PFSK-1 (cell line): ENCODE data around the gene CTNNBL1.

Source experiments
- POLR2AphosphoS5 ChIP-seq: IDR thresholded peaks from 2 replicates; pipeline ENCODE4 v1.6.1; 2012; ENCODE audit warnings: low read depth, mild to moderate bottlenecking, control low read depth, low read length, moderate library complexity
- TF ChIP-seq, protein P1 (sequence below), 2 experiments: IDR thresholded peaks; 2 replicates each; pipeline versions ENCODE4 v1.6.1 to v1.8.0; 2011 to 2012; ENCODE audit warnings: low read depth in 2 of 2, low read length in 2 of 2, control low read depth in 1 of 2, inconsistent platforms in 1 of 2, mild to moderate bottlenecking in 1 of 2, moderate library complexity in 1 of 2; ENCODE audit not compliant: insufficient read depth in 1 of 2

- TF ChIP-seq, protein P1, sequence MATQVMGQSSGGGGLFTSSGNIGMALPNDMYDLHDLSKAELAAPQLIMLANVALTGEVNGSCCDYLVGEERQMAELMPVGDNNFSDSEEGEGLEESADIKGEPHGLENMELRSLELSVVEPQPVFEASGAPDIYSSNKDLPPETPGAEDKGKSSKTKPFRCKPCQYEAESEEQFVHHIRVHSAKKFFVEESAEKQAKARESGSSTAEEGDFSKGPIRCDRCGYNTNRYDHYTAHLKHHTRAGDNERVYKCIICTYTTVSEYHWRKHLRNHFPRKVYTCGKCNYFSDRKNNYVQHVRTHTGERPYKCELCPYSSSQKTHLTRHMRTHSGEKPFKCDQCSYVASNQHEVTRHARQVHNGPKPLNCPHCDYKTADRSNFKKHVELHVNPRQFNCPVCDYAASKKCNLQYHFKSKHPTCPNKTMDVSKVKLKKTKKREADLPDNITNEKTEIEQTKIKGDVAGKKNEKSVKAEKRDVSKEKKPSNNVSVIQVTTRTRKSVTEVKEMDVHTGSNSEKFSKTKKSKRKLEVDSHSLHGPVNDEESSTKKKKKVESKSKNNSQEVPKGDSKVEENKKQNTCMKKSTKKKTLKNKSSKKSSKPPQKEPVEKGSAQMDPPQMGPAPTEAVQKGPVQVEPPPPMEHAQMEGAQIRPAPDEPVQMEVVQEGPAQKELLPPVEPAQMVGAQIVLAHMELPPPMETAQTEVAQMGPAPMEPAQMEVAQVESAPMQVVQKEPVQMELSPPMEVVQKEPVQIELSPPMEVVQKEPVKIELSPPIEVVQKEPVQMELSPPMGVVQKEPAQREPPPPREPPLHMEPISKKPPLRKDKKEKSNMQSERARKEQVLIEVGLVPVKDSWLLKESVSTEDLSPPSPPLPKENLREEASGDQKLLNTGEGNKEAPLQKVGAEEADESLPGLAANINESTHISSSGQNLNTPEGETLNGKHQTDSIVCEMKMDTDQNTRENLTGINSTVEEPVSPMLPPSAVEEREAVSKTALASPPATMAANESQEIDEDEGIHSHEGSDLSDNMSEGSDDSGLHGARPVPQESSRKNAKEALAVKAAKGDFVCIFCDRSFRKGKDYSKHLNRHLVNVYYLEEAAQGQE (IDR thresholded peaks at IDR 0.05; ENCODE audit: insufficient read depth in 1 of 2, low read depth in 2 of 2, low read length in 2 of 2) = no peak
- TF ChIP-seq POLR2AphosphoS5 = no peak
These were observed 18.4 kb downstream of the CTNNBL1 start for GRCh38 chr20:37711994-37712964.
